ENCODE data around the gene MRI1.

MRI1 gene

GRCh38 chr19:13764101-13764807 is at the start of gene MRI1:
TSS of gene MRI1 (plus strand) at chr19:13764522. CDS start at chr19:13764589, 67 bp downstream.
- peaks cover 21% of the 10 kb centered on the region for H3K36me3 ChIP-seq (replicated peaks; ENCODE audit: low read depth, low read length)
- H3K4me3 ChIP-seq (ENCODE audit: low read length) = peak within 1 kb of the TSS; percentile 88
- peak within 1 kb of the TSS; percentile 11; the same call in 1 of the 2 replicates for H3K27ac ChIP-seq (ENCODE audit: low read length)
- H3K9ac ChIP-seq (ENCODE audit: low read length) = peak within 1 kb of the TSS; percentile 76
- H3K79me2 ChIP-seq (ENCODE audit: low read length) = peaks cover 20% of the 10 kb centered on the region
- no peak for TF ChIP-seq CTCF (IDR thresholded peaks at IDR 0.05; ENCODE audit: low read depth, low read length)
- TF ChIP-seq EZH2phosphoT487 (IDR thresholded peaks at IDR 0.05; ENCODE audit: low read depth) = no peak
- no peaks in the 10 kb centered on the region for H3K27me3 ChIP-seq (ENCODE audit: low read depth, low read length)
- peak within 1 kb of the TSS; percentile 96 for H3K4me2 ChIP-seq (ENCODE audit: low read length)
- H4K20me1 ChIP-seq (ENCODE audit: insufficient read depth, low read length) = no peaks in the 10 kb centered on the region; the same call in 1 of the 2 replicates
- peak within 1 kb of the TSS; percentile 73; the same call in 1 of the 2 replicates for H2AFZ ChIP-seq (ENCODE audit: low read depth, low read length)
- no peaks in the 10 kb centered on the region for H3K9me3 ChIP-seq (ENCODE audit: insufficient read depth, low read length)
- H3K4me1 ChIP-seq (ENCODE audit: low read length) = peaks cover 8% of the 10 kb centered on the region

DNA sequence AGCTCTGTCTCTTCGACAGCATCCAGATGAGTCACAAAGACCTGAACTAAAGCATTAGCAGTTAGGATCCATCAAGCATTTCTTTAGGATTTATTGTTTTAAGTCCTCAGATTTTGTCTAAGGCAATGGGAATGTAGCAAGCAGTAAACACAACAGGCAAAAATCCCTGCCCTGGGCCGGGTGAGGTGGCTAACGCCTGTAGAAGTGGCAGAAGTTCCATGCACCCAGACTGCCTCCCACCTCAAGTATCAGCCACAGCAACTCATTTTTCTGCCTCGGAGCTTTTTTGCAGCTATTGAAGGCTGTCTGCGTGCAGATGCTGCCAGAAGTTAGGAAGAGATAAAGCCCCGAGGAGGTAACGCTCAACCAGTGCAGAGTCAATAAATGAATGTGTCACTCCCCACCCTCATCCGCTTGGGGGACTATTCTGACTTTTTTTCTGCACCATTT is 47.1 kb upstream of the MRI1 start:
- Histone ChIP-seq H2AFZ (ENCODE audit: low read depth, low read length) (no peak overlapping the region), H3K4me2 (ENCODE audit: low read length) (no peak overlapping the region), H3K9ac (ENCODE audit: low read length) (no peak overlapping the region), H3K9me3 (ENCODE audit: insufficient read depth, low read length) (peaks cover 7% of the 10 kb centered on the region; the same call in 1 of the 2 replicates), H3K4me3 (ENCODE audit: low read length) (no peak overlapping the region), H3K36me3 (replicated peaks; ENCODE audit: low read depth, low read length) (no peaks in the 10 kb centered on the region), H3K79me2 (ENCODE audit: low read length) (no peaks in the 10 kb centered on the region), H3K27ac (ENCODE audit: low read length) (no peak overlapping the region), H3K27me3 (ENCODE audit: low read depth, low read length) (peaks cover 31% of the 10 kb centered on the region), H4K20me1 (ENCODE audit: insufficient read depth, low read length) (no peaks in the 10 kb centered on the region), H3K4me1 (ENCODE audit: low read length) (peaks cover 9% of the 10 kb centered on the region)
- no peak for TF ChIP-seq CTCF (IDR thresholded peaks at IDR 0.05; ENCODE audit: low read depth, low read length)
- TF ChIP-seq EZH2phosphoT487 (IDR thresholded peaks at IDR 0.05; ENCODE audit: low read depth) = no peak

- H4K20me1 ChIP-seq (ENCODE audit: insufficient read depth, low read length) = no peaks in the 10 kb centered on the region
- H3K79me2 ChIP-seq (ENCODE audit: low read length) = no peaks in the 10 kb centered on the region
- H3K9ac ChIP-seq (ENCODE audit: low read length) = no peak overlapping the region
- TF ChIP-seq EZH2phosphoT487 (IDR thresholded peaks at IDR 0.05; ENCODE audit: low read depth) (no peak), CTCF (IDR thresholded peaks at IDR 0.05; ENCODE audit: low read depth, low read length) (peak; percentile 53)
- peaks cover 31% of the 10 kb centered on the region for H3K27me3 ChIP-seq (ENCODE audit: low read depth, low read length)
- H3K36me3 ChIP-seq (replicated peaks; ENCODE audit: low read depth, low read length) = no peaks in the 10 kb centered on the region
- H2AFZ ChIP-seq (ENCODE audit: low read depth, low read length) = no peak overlapping the region
- H3K27ac ChIP-seq (ENCODE audit: low read length) = no peak overlapping the region
- H3K4me1 ChIP-seq (ENCODE audit: low read length) = peaks cover 9% of the 10 kb centered on the region
- H3K4me2 ChIP-seq (ENCODE audit: low read length) = no peak overlapping the region
- no peak overlapping the region for H3K4me3 ChIP-seq (ENCODE audit: low read length)
- H3K9me3 ChIP-seq (ENCODE audit: insufficient read depth, low read length) = peaks cover 7% of the 10 kb centered on the region; the same call in 1 of the 2 replicates
These were observed 45.6 kb upstream of the MRI1 start for GRCh38 chr19:13718733-13719132.

- Histone ChIP-seq H4K20me1 (ENCODE audit: insufficient read depth, low read length) (no peaks in the 10 kb centered on the region), H3K4me1 (ENCODE audit: low read length) (peaks cover 9% of the 10 kb centered on the region), H3K4me2 (ENCODE audit: low read length) (no peak overlapping the region), H3K9ac (ENCODE audit: low read length) (no peak overlapping the region), H3K4me3 (ENCODE audit: low read length) (no peak overlapping the region), H3K27me3 (ENCODE audit: low read depth, low read length) (peaks cover 25% of the 10 kb centered on the region), H3K27ac (ENCODE audit: low read length) (no peak overlapping the region), H3K36me3 (replicated peaks; ENCODE audit: low read depth, low read length) (no peaks in the 10 kb centered on the region), H3K79me2 (ENCODE audit: low read length) (no peaks in the 10 kb centered on the region), H3K9me3 (ENCODE audit: insufficient read depth, low read length) (no peaks in the 10 kb centered on the region), H2AFZ (ENCODE audit: low read depth, low read length) (no peak overlapping the region)
- TF ChIP-seq CTCF (IDR thresholded peaks at IDR 0.05; ENCODE audit: low read depth, low read length) (no peak), EZH2phosphoT487 (IDR thresholded peaks at IDR 0.05; ENCODE audit: low read depth) (no peak)
These were observed 42.2 kb upstream of the MRI1 start for GRCh38 chr19:13722146-13722545.
